ENCODE measurements around the gene SLC2A4.
A peak's percentile ranks its signal among the peaks of the same experiment; 100 is the strongest.

SLC2A4 gene

GRCh38 chr17:7260651-7261378, 20.7 kb upstream of the SLC2A4 start:
- Histone ChIP-seq H3K4me3 (ENCODE audit: low read length) (peak overlapping the region; percentile 92), H3K27ac (ENCODE audit: low read length) (peak overlapping the region; percentile 67), H3K9ac (ENCODE audit: low read depth, low read length) (peak overlapping the region; percentile 97)

GRCh38 chr17:7261379-7262191, 19.9 kb upstream of the SLC2A4 start:
- Histone ChIP-seq H3K9ac (ENCODE audit: low read depth, low read length) (peak overlapping the region; percentile 97), H3K27me3 (ENCODE audit: insufficient read depth, low read length) (peaks cover 44% of the 10 kb centered on the region), H3K4me1 (ENCODE audit: insufficient read depth, low read length) (peaks cover 13% of the 10 kb centered on the region; the same call in 1 of the 2 replicates), H3K4me3 (ENCODE audit: low read length) (peak overlapping the region; percentile 92), H3K9me3 (ENCODE audit: insufficient read depth, low read depth, low read length) (no peaks in the 10 kb centered on the region), H3K36me3 (ENCODE audit: insufficient read depth, low read depth, low read length) (peaks cover 36% of the 10 kb centered on the region), H3K27ac (ENCODE audit: low read length) (peak overlapping the region; percentile 67)

More at GRCh38 chr17:7260651-7261378, 20.7 kb upstream of the SLC2A4 start:
- Histone ChIP-seq H3K36me3 (ENCODE audit: insufficient read depth, low read depth, low read length) (peaks cover 43% of the 10 kb centered on the region), H3K9me3 (ENCODE audit: insufficient read depth, low read depth, low read length) (no peaks in the 10 kb centered on the region), H3K4me1 (ENCODE audit: insufficient read depth, low read length) (peaks cover 13% of the 10 kb centered on the region; the same call in 1 of the 2 replicates), H3K27me3 (ENCODE audit: insufficient read depth, low read length) (peaks cover 44% of the 10 kb centered on the region)

- H3K4me3 ChIP-seq (ENCODE audit: low read length): peak within 1 kb of the TSS; percentile 92
Observed at GRCh38 chr17:7262192-7262934, 19.2 kb upstream of the SLC2A4 start, which contains the start of gene CLDN7. Gene CLDN7 (minus strand): TSS chr17:7262478. CDS start chr17:7262043, 435 bp downstream.

GRCh38 chr17:7262935-7263800, 18.4 kb upstream of the SLC2A4 start:
- Histone ChIP-seq H3K27me3 (ENCODE audit: insufficient read depth, low read length) (peaks cover 44% of the 10 kb centered on the region), H3K9me3 (ENCODE audit: insufficient read depth, low read depth, low read length) (no peaks in the 10 kb centered on the region), H3K4me3 (ENCODE audit: low read length) (peak overlapping the region; percentile 92), H3K9ac (ENCODE audit: low read depth, low read length) (peak overlapping the region; percentile 87), H3K36me3 (ENCODE audit: insufficient read depth, low read depth, low read length) (peaks cover 22% of the 10 kb centered on the region), H3K4me1 (ENCODE audit: insufficient read depth, low read length) (peaks cover 13% of the 10 kb centered on the region; the same call in 1 of the 2 replicates), H3K27ac (ENCODE audit: low read length) (peak overlapping the region; percentile 11)

More at GRCh38 chr17:7262192-7262934, 19.2 kb upstream of the SLC2A4 start, which contains the start of gene CLDN7:
- peak within 1 kb of the TSS; percentile 97 for H3K9ac ChIP-seq (ENCODE audit: low read depth, low read length)
- peaks cover 13% of the 10 kb centered on the region; the same call in 1 of the 2 replicates for H3K4me1 ChIP-seq (ENCODE audit: insufficient read depth, low read length)
- H3K27me3 ChIP-seq (ENCODE audit: insufficient read depth, low read length): peaks cover 44% of the 10 kb centered on the region
- peaks cover 28% of the 10 kb centered on the region for H3K36me3 ChIP-seq (ENCODE audit: insufficient read depth, low read depth, low read length)
- peak within 1 kb of the TSS; percentile 67 for H3K27ac ChIP-seq (ENCODE audit: low read length)
- H3K9me3 ChIP-seq (ENCODE audit: insufficient read depth, low read depth, low read length): no peaks in the 10 kb centered on the region

GRCh38 chr17:7263801-7264078, 17.8 kb upstream of the SLC2A4 start:
- Histone ChIP-seq H3K4me3 (ENCODE audit: low read length) (peak overlapping the region; percentile 92), H3K9ac (ENCODE audit: low read depth, low read length) (peak overlapping the region; percentile 87; the same call in 1 of the 2 replicates)

GRCh38 chr17:7266784-7267183, 14.7 kb upstream of the SLC2A4 start:
- Histone ChIP-seq H3K4me3 (ENCODE audit: low read length) (no peak overlapping the region), H3K4me1 (ENCODE audit: insufficient read depth, low read length) (peaks cover 9% of the 10 kb centered on the region; the same call in 1 of the 2 replicates), H3K27ac (ENCODE audit: low read length) (no peak overlapping the region), H3K27me3 (ENCODE audit: insufficient read depth, low read length) (peaks cover 29% of the 10 kb centered on the region), H3K9me3 (ENCODE audit: insufficient read depth, low read depth, low read length) (no peaks in the 10 kb centered on the region), H3K9ac (ENCODE audit: low read depth, low read length) (no peak overlapping the region), H3K36me3 (ENCODE audit: insufficient read depth, low read depth, low read length) (no peaks in the 10 kb centered on the region)

More at GRCh38 chr17:7263801-7264078, 17.8 kb upstream of the SLC2A4 start:
- Histone ChIP-seq H3K27me3 (ENCODE audit: insufficient read depth, low read length) (peaks cover 44% of the 10 kb centered on the region), H3K27ac (ENCODE audit: low read length) (peak overlapping the region; percentile 11), H3K9me3 (ENCODE audit: insufficient read depth, low read depth, low read length) (no peaks in the 10 kb centered on the region), H3K4me1 (ENCODE audit: insufficient read depth, low read length) (peaks cover 13% of the 10 kb centered on the region; the same call in 1 of the 2 replicates), H3K36me3 (ENCODE audit: insufficient read depth, low read depth, low read length) (peaks cover 16% of the 10 kb centered on the region)

- H3K4me3 ChIP-seq (ENCODE audit: low read length): no peak overlapping the region
- no peak overlapping the region for H3K9ac ChIP-seq (ENCODE audit: low read depth, low read length)
- H3K9me3 ChIP-seq (ENCODE audit: insufficient read depth, low read depth, low read length): no peaks in the 10 kb centered on the region
- H3K4me1 ChIP-seq (ENCODE audit: insufficient read depth, low read length): peaks cover 7% of the 10 kb centered on the region; the same call in 1 of the 2 replicates
- H3K27me3 ChIP-seq (ENCODE audit: insufficient read depth, low read length): peaks cover 36% of the 10 kb centered on the region
- 0 out of 2 replicates have a peak, but pooled peaks cover 1% of the 10 kb centered on the region for H3K36me3 ChIP-seq (ENCODE audit: insufficient read depth, low read depth, low read length)
- H3K27ac ChIP-seq (ENCODE audit: low read length): no peak overlapping the region
Observed at GRCh38 chr17:7279448-7279847, 2.1 kb upstream of the SLC2A4 start.

- Histone ChIP-seq H3K36me3 (ENCODE audit: insufficient read depth, low read depth, low read length) (0 out of 2 replicates have a peak, but pooled peaks cover 3% of the 10 kb centered on the region), H3K4me3 (ENCODE audit: low read length) (peak overlapping the region; percentile 76), H3K9ac (ENCODE audit: low read depth, low read length) (peak overlapping the region; percentile 67; the same call in 1 of the 2 replicates), H3K27ac (ENCODE audit: low read length) (no peak overlapping the region), H3K9me3 (ENCODE audit: insufficient read depth, low read depth, low read length) (no peaks in the 10 kb centered on the region), H3K4me1 (ENCODE audit: insufficient read depth, low read length) (peaks cover 7% of the 10 kb centered on the region; the same call in 1 of the 2 replicates), H3K27me3 (ENCODE audit: insufficient read depth, low read length) (peaks cover 36% of the 10 kb centered on the region)
Observed at GRCh38 chr17:7280519-7281073, 922 bp upstream of the SLC2A4 start.

GRCh38 chr17:7281953-7282751, 634 bp downstream of the SLC2A4 start:
- H3K27ac ChIP-seq (ENCODE audit: low read length): no peak overlapping the region

More at GRCh38 chr17:7281953-7282751, 634 bp downstream of the SLC2A4 start:
- Histone ChIP-seq H3K4me3 (ENCODE audit: low read length) (peak overlapping the region; percentile 82), H3K36me3 (ENCODE audit: insufficient read depth, low read depth, low read length) (peaks cover 3% of the 10 kb centered on the region; the same call in 1 of the 2 replicates), H3K9me3 (ENCODE audit: insufficient read depth, low read depth, low read length) (no peaks in the 10 kb centered on the region), H3K27me3 (ENCODE audit: insufficient read depth, low read length) (peaks cover 36% of the 10 kb centered on the region), H3K4me1 (ENCODE audit: insufficient read depth, low read length) (peaks cover 7% of the 10 kb centered on the region; the same call in 1 of the 2 replicates), H3K9ac (ENCODE audit: low read depth, low read length) (peak overlapping the region; percentile 68; the same call in 1 of the 2 replicates)
